Lung (tissue), 12 donors: Measurements from ENCODE around the gene PIGR. TPM values are rescaled to one million over a fixed set of nuclear protein-coding genes. Genes with fewer than 3 reads are reported as not detected.

Source experiments
- ATAC-seq: fragments of 200-7000 bp; cut with Tn5 transposase; one replicate; pipeline ENCODE4 v1.9.1; 2020; ENCODE audit warnings: moderate number of reproducible peaks; ENCODE audit not compliant: insufficient read depth, low FRiP score
- DNase-seq, 3 donors: peaks; one replicate each; pipeline ENCODE4 v3.0.0-alpha.2; 2013 to 2017
- H3K27ac ChIP-seq, 2 donors: one replicate each; pipeline ENCODE4 v1.5.1; 2013; ENCODE audit warnings: mild to moderate bottlenecking in 2 of 2, moderate library complexity in 2 of 2, control low read depth in 1 of 2, inconsistent platforms in 1 of 2, low read depth in 1 of 2, low read length in 1 of 2
- H3K27me3 ChIP-seq, 3 donors: one replicate each; pipeline ENCODE4 v1.5.1; 2013; ENCODE audit warnings: low read length in 2 of 3; ENCODE audit not compliant: control insufficient read depth in 3 of 3, insufficient read depth in 3 of 3
- H3K36me3 ChIP-seq, 4 donors: one replicate each; pipeline ENCODE4 v1.5.1; 2013; ENCODE audit warnings: low read length in 4 of 4, mild to moderate bottlenecking in 1 of 4, moderate library complexity in 1 of 4; ENCODE audit not compliant: control insufficient read depth in 4 of 4, insufficient read depth in 4 of 4
- H3K4me1 ChIP-seq, 5 donors: one replicate each; pipeline ENCODE4 v1.5.1; 2013; ENCODE audit warnings: low read length in 5 of 5, mild to moderate bottlenecking in 2 of 5, moderate library complexity in 1 of 5; ENCODE audit not compliant: control insufficient read depth in 5 of 5, insufficient read depth in 5 of 5
- H3K4me3 ChIP-seq: one replicate; pipeline ENCODE4 v1.5.1; 2013; ENCODE audit warnings: mild to moderate bottlenecking, control low read depth, moderate library complexity
- H3K9ac ChIP-seq, 2 donors: one replicate each; pipeline ENCODE4 v1.5.1; 2013; ENCODE audit warnings: low read length in 2 of 2, control low read depth in 1 of 2; ENCODE audit not compliant: insufficient read depth in 1 of 2
- H3K9me3 ChIP-seq, 4 donors: one replicate each; pipeline ENCODE4 v1.5.1; 2013; ENCODE audit warnings: low read length in 3 of 4, mild to moderate bottlenecking in 1 of 4, moderate library complexity in 1 of 4; ENCODE audit not compliant: control insufficient read depth in 4 of 4, insufficient read depth in 3 of 4
- CTCF ChIP-seq: IDR thresholded peaks from 2 replicates; pipeline ENCODE4 v1.5.1; 2012; ENCODE audit warnings: mild to moderate bottlenecking; ENCODE audit errors: control extremely low read depth, extremely low read depth
- WGBS, 2 donors: extraction: QIAGEN DNeasy Blood & Tissue Kit; methylation state at CpG; one replicate each; pipeline ENCODE4 v1.1.7; 2013; 5-methylcytosine and 5-hydroxymethylcytosine counted together
- polyA plus RNA-seq, 2 donors: library from polyadenylated mRNA; stranded (reverse); fragments of 200-250 nt; gene quantifications; one replicate each; pipeline ENCODE4 v1.2.1, GENCODE V29; 2013
- total RNA-seq, 2 donors: library from RNA; depleted of rRNA in 1 of 2; stranded (reverse); fragments of >200 nt in 1 of 2; gene quantifications; one replicate each; pipeline ENCODE4 v1.2.1, GENCODE V29; 2014 to 2021
- donor health status: control.
- donor health status: control.
- donor health status: Bipolar disorder and iron deficiency.
- donor health status: healthy.
- donor health status: DM: yes; HTN: yes; CAD: no.

The PIGR gene
- total and polyA plus RNA-seq, 4 donors: 131 to 845 (median 298) TPM

- peaks cover 0 to 2% (median 0%) of the 10 kb centered on the region in 3 donors for H3K27me3 ChIP-seq
Observed at GRCh38 chr1:206897175-206897574, 49.1 kb downstream of the PIGR start, which contains the start of gene IL24. Gene IL24, plus strand, starts transcription at chr1:206897443. Its CDS starts 390 bp downstream, at chr1:206897833.

GRCh38 chr1:206896261-206896660, 50.0 kb downstream of the PIGR start:
- peaks cover 0 to 2% (median 0%) of the 10 kb centered on the region in 3 donors for H3K27me3 ChIP-seq
- no peaks in the 10 kb centered on the region for H3K36me3 ChIP-seq
- no peak for ATAC-seq
- no peaks in the 10 kb centered on the region for H3K9me3 ChIP-seq
- no peak for TF ChIP-seq CTCF
- no peak overlapping the region for H3K9ac ChIP-seq
- peaks cover 0 to 15% (median 5%) of the 10 kb centered on the region in 5 donors for H3K4me1 ChIP-seq
- no peak overlapping the region for H3K4me3 ChIP-seq
- 80% methylated on average over 3 of the region's 3 CpGs for WGBS, 2 donors
- DNase-seq: no peak
- H3K27ac ChIP-seq: peak overlapping the region in 1 of 2 donors; percentile 64

More at GRCh38 chr1:206897175-206897574, 49.1 kb downstream of the PIGR start, which contains the start of gene IL24:
- Histone ChIP-seq H3K9me3 (no peaks in the 10 kb centered on the region), H3K36me3 (no peaks in the 10 kb centered on the region), H3K4me1 (peaks cover 0 to 15% (median 5%) of the 10 kb centered on the region in 5 donors), H3K9ac (no peak within 1 kb of the TSS), H3K4me3 (no peak within 1 kb of the TSS), H3K27ac (peak within 1 kb of the TSS in 1 of 2 donors; percentile 64)
- TF ChIP-seq CTCF: no peak
- ATAC-seq (no peak), DNase-seq (no peak)
- WGBS, 2 donors: 82 to 91% methylated on average over 4 of the region's 4 CpGs

- ATAC-seq (peak; percentile 34), DNase-seq (peak; percentile 30 to 77 (median 68))
- 23 to 32% methylated on average over 3 of the region's 3 CpGs for WGBS, 2 donors
- Histone ChIP-seq H3K27ac (peak overlapping the region in 1 of 2 donors; percentile 18), H3K27me3 (peaks cover 0 to 3% (median 0%) of the 10 kb centered on the region in 3 donors), H3K4me1 (peaks cover 0 to 15% (median 5%) of the 10 kb centered on the region in 5 donors), H3K4me3 (no peak overlapping the region), H3K9me3 (no peaks in the 10 kb centered on the region), H3K9ac (no peak overlapping the region), H3K36me3 (no peaks in the 10 kb centered on the region)
- TF ChIP-seq CTCF: no peak
Observed at GRCh38 chr1:206895837-206896242, 50.4 kb downstream of the PIGR start.

- H3K9ac ChIP-seq: no peak overlapping the region
- 87 to 88% methylated on average over 3 of the region's 3 CpGs for WGBS, 2 donors
- H3K4me3 ChIP-seq: no peak overlapping the region
- H3K36me3 ChIP-seq: no peaks in the 10 kb centered on the region
- peaks cover 0 to 15% (median 5%) of the 10 kb centered on the region in 5 donors for H3K4me1 ChIP-seq
- H3K27me3 ChIP-seq: peaks cover 0 to 2% (median 0%) of the 10 kb centered on the region in 3 donors
- H3K27ac ChIP-seq: no peak overlapping the region
- TF ChIP-seq CTCF: no peak
- H3K9me3 ChIP-seq: no peaks in the 10 kb centered on the region
- ATAC-seq (no peak), DNase-seq (no peak)
Observed at GRCh38 chr1:206895325-206895724, 50.9 kb downstream of the PIGR start.
